GM12891 (cell line): ENCODE data around the gene LZTS2.

Experiments
- POLR2A ChIP-seq: IDR thresholded peaks from 2 replicates; pipeline ENCODE4 v1.6.1; 2011; ENCODE audit warnings: low read depth, low read length, control low read depth
- POLR2AphosphoS5 ChIP-seq: IDR thresholded peaks from 2 replicates; pipeline ENCODE4 v1.6.1; 2011; ENCODE audit warnings: low read depth, low read length, control low read depth
- TAF1 ChIP-seq: IDR thresholded peaks from 2 replicates; pipeline ENCODE4 v1.6.1; 2011; ENCODE audit warnings: low read depth, low read length, control low read depth

DNA sequence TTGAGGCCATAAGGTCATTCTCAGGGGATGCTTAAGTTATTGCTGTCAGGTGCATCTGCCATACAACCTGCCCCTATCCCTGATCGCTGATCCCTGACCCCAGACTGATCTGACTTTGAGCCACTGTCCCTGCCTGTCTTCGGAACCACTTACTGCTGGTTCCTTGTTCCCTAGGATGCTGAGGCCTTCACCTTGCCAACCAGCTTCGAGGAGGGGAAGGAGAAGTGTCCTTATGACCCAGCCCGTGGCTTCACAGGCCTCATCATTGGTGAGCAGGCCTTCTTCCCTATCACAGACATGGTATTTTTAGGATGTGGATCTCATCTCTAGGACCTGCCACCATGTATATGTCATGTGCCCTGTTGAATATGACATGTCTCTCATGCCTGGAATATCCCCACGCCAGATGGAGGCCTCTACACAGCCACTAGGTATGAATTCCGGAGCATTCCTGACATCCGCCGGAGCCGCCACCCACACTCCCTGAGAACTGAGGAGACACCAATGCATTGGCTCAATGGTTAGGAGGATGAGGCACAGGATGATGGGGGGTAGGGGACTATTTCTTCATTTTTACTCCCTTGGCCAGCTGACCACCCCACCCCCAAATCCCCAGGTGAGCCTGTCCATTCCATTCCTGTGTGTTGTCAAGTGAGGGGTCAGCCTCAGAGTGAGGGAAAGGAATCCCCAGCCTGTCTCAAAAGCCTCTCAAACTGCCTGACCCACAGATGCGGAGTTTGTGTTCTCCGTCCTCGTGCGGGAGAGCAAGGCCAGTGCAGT, 21.3 kb upstream of the LZTS2 start:
- TF ChIP-seq POLR2A = no peak
- TF ChIP-seq POLR2AphosphoS5 = no peak
- no peak for TF ChIP-seq TAF1
